ENCODE results near the gene SPAM1. TPM values are rescaled to one million over a fixed set of nuclear protein-coding genes. Genes with fewer than 3 reads are reported as not detected.
"Not testable (repeated sequence)": the region's sequence is repeated elsewhere in the genome, so short reads cannot be mapped to it uniquely, and the experiment has no call there.

The SPAM1 gene
- total RNA-seq, 4 donors from 2014 or later = not detected

DNA sequence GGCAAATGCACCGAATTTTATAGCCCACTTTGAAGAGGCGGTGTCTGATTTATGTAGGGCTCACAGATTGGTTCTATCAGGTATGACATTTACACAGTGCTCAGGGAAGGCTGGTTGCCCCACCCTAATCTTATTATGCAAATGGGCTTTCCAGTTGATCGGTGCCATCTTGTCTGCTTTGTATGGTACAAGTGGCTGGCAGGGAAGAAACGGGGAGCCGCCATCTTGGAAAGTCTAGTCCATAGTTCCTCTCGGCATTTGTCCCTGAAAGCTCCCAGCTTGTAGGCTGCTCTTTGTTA, 71.2 kb downstream of the SPAM1 start:
- Histone ChIP-seq H3K4me1 (no peaks in the 10 kb centered on the region), H3K36me3 (no peaks in the 10 kb centered on the region), H3K4me3 (replicated peaks in 1 of 3) (no peak overlapping the region), H3K9me3 (no peaks in the 10 kb centered on the region), H3K27ac (no peak overlapping the region), H3K27me3 (no peaks in the 10 kb centered on the region)
- WGBS, 2 donors = 95 to 98% methylated on average over 6 of the region's 6 CpGs
- DNase-seq = no peak
- TF ChIP-seq, protein P1, sequence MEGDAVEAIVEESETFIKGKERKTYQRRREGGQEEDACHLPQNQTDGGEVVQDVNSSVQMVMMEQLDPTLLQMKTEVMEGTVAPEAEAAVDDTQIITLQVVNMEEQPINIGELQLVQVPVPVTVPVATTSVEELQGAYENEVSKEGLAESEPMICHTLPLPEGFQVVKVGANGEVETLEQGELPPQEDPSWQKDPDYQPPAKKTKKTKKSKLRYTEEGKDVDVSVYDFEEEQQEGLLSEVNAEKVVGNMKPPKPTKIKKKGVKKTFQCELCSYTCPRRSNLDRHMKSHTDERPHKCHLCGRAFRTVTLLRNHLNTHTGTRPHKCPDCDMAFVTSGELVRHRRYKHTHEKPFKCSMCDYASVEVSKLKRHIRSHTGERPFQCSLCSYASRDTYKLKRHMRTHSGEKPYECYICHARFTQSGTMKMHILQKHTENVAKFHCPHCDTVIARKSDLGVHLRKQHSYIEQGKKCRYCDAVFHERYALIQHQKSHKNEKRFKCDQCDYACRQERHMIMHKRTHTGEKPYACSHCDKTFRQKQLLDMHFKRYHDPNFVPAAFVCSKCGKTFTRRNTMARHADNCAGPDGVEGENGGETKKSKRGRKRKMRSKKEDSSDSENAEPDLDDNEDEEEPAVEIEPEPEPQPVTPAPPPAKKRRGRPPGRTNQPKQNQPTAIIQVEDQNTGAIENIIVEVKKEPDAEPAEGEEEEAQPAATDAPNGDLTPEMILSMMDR (IDR thresholded peaks at IDR 0.05) = no peak
- TF ChIP-seq POLR2A (IDR thresholded peaks at IDR 0.05) = no peak
- intact Hi-C loops (cut with DNase I) = no loop called here

DNA sequence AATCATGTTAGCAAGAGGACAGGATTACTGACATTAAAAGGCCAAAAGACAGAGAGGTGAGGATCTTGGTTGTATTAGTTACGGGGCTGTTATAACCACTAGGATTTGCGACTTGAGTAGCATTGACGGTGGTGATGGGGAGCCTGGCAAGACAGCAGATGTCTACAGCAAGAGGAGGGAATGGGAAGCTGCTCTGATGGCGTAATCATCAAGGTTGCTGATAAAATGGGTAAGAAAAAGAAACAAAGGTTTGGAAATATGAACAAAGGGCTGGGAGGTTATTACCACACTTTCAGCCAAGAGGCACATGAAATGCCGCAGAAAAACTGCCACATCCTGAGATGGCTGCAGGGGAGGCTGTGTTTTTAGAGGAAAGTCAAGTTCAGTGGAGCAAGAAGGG, 73.9 kb downstream of the SPAM1 start:
- Histone ChIP-seq H3K36me3 (no peaks in the 10 kb centered on the region), H3K4me1 (no peaks in the 10 kb centered on the region), H3K9me3 (no peaks in the 10 kb centered on the region), H3K4me3 (replicated peaks in 1 of 3) (no peak overlapping the region), H3K27me3 (no peaks in the 10 kb centered on the region), H3K27ac (no peak overlapping the region)
- 89 to 90% methylated on average over 5 of the region's 5 CpGs for WGBS, 2 donors
- no peak for DNase-seq
- intact Hi-C loops (cut with DNase I) = no loop called here
- TF ChIP-seq POLR2A (IDR thresholded peaks at IDR 0.05) = no peak
- TF ChIP-seq, protein P1 (IDR thresholded peaks at IDR 0.05) = no peak

DNA sequence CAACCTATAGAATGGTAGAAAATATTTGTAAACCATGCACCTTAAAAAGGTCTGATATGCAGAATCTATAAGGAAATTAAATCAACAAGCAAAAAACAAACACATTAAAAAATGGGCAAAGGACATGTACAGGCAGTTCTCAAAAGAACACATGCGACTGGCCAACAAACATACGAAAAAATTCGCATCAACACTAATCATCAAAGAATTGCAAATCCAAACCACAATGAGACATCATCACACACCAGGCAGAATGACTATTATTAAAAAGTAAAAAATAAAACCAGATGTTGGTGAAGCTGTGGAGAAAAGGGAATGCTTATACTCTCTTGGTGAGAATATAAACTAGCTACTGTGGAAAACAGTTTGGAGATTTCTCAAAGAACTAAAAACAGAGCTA, 74.7 kb downstream of the SPAM1 start:
- DNase-seq = no peak
- 91 to 95% methylated on average over 3 of the region's 3 CpGs for WGBS, 2 donors
- no peak overlapping the region for H3K27ac ChIP-seq
- no peaks in the 10 kb centered on the region for H3K27me3 ChIP-seq
- H3K36me3 ChIP-seq = no peaks in the 10 kb centered on the region
- no peaks in the 10 kb centered on the region for H3K4me1 ChIP-seq
- TF ChIP-seq, protein P1 (IDR thresholded peaks at IDR 0.05) = no peak
- H3K4me3 ChIP-seq (replicated peaks in 1 of 3) = no peak overlapping the region
- H3K9me3 ChIP-seq = no peaks in the 10 kb centered on the region
- intact Hi-C loops (cut with DNase I) = no loop called here

DNA sequence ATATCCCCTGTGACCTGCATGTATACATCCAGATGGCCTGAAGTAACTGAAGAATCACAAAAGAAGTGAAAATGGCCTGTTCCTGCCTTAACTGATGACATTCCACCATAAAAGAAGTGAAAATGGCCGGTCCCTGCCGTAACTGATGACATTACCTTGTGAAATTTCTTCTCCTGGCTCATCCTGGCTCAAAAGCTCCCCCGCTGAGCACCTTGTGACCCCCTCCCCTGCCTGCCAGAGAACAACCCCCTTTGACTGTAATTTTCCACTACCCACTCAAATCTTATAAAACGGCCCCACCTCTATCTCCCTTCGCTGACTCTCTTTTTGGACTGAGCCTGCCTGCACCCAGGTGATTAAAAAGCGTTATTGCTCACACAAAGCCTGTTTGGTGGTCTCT, 83.3 kb downstream of the SPAM1 start:
- intact Hi-C loops (cut with DNase I) = not testable (repeated sequence)

DNA sequence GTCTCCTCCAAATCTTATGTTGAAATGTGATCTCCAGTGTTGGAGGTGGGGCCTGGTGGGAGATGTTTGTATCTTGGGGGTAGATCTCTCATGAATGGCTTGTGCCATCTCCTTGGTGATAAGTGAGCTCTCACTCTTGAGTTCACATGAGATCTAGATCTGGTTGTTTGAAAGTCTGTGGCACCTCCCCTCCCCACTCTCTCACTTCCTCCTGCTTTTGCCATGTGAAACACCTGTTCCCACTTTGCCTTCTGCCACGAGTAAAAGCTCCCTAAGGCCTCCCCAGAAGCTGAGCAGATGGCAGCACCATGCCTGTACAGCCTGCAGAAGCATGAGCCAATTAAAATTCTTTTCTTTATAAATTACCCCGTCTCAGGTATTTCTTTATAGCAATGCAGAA, 84.3 kb downstream of the SPAM1 start:
- 55 to 72% methylated on average over 2 of the region's 2 CpGs for WGBS, 2 donors
- no peaks in the 10 kb centered on the region for H3K9me3 ChIP-seq
- no peaks in the 10 kb centered on the region for H3K4me1 ChIP-seq
- no peaks in the 10 kb centered on the region for H3K36me3 ChIP-seq
- DNase-seq = no peak
- H3K27me3 ChIP-seq = no peaks in the 10 kb centered on the region
- intact Hi-C loops (cut with DNase I) = no loop called here
- no peak overlapping the region for H3K4me3 ChIP-seq (replicated peaks in 1 of 3)
- TF ChIP-seq, protein P1 (IDR thresholded peaks at IDR 0.05) = no peak
- TF ChIP-seq POLR2A (IDR thresholded peaks at IDR 0.05) = no peak
- no peak overlapping the region for H3K27ac ChIP-seq

More for the DNA sequence above, 83.3 kb downstream of the SPAM1 start:
- H3K9me3 ChIP-seq; H3K27ac ChIP-seq; H3K4me3 ChIP-seq (replicated peaks in 1 of 3); H3K27me3 ChIP-seq; DNase-seq; H3K4me1 ChIP-seq; H3K36me3 ChIP-seq: not testable (repeated sequence)
- WGBS, 2 donors = 75 to 79% methylated on average over 6 of the region's 6 CpGs

Other genes starting within 250 kb of the SPAM1 start
- 10 to 100 TPM; 48.1 to 61.6 (median 55.4) TPM for gene WASL, start 176.2 kb upstream of the SPAM1 start, total RNA-seq
- under 1 TPM in 2 of 4 donors, not detected in 2; 0.13 to 0.89 TPM for gene HYAL4, start 80.1 kb upstream of the SPAM1 start, total RNA-seq
- under 1 TPM in 2 of 4 donors, not detected in 2; 0.27 to 0.49 TPM for gene TMEM229A, start 107.8 kb downstream of the SPAM1 start, total RNA-seq

Data from thyroid gland (tissue), 4 donors.